BE2C (cell line): ENCODE results near the gene PPP2R5A.
A peak's percentile ranks its signal among the peaks of the same experiment; 100 is the strongest.

ENCODE experiments used
- DNase-seq: peaks from one replicate; pipeline ENCODE4 v3.0.0-alpha.2; 2020
- H3K27me3 ChIP-seq: fragments of 250-450 bp; sonication (Bioruptor Pico); 2 replicates; pipeline ENCODE4 v1.5.1; 2020; ENCODE audit warnings: mild to moderate bottlenecking
- H3K36me3 ChIP-seq: fragments of 250-450 bp; sonication (Bioruptor Pico); 2 replicates; pipeline ENCODE4 v1.5.1; 2020; ENCODE audit warnings: mild to moderate bottlenecking
- H3K4me1 ChIP-seq: fragments of 250-450 bp; sonication (Bioruptor Pico); 2 replicates; pipeline ENCODE4 v1.5.1; 2020
- H3K4me3 ChIP-seq: 2 replicates; pipeline ENCODE4 v1.5.1; 2011; ENCODE audit warnings: low read depth, low read length
- H3K9me3 ChIP-seq: fragments of 250-450 bp; sonication (Bioruptor Pico); 2 replicates; pipeline ENCODE4 v1.5.1; 2020
- TF ChIP-seq, protein P1 (sequence below): IDR thresholded peaks from 2 replicates; pipeline ENCODE4 v1.5.1; 2012; ENCODE audit warnings: mild to moderate bottlenecking, low read depth, low read length

The PPP2R5A gene

DNA sequence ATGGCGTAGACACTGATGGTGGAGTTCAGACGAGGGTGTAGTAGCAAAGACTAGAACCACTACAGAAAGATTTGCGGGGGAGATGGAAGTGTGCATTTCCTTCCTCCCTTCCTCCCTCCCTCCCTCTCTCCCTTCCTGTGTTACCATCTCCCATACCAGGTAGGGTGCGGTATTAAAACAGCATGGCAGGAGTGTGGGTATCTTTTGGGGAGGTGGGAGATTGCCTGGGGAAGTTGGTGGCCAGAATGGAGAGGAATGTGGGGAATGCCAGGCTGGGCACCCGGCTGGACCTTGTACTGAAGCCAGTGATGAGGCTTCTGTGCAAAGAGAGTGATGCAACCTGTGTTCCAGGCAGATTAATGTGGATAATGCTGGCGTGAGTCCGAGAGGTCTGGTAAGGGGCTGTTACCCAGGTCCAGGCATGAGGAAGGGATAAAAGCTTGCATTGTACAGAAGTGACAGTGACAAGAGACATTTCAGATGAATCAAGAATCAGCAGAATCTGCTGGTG lies 30.3 kb upstream of the PPP2R5A start:
- TF ChIP-seq, protein P1, sequence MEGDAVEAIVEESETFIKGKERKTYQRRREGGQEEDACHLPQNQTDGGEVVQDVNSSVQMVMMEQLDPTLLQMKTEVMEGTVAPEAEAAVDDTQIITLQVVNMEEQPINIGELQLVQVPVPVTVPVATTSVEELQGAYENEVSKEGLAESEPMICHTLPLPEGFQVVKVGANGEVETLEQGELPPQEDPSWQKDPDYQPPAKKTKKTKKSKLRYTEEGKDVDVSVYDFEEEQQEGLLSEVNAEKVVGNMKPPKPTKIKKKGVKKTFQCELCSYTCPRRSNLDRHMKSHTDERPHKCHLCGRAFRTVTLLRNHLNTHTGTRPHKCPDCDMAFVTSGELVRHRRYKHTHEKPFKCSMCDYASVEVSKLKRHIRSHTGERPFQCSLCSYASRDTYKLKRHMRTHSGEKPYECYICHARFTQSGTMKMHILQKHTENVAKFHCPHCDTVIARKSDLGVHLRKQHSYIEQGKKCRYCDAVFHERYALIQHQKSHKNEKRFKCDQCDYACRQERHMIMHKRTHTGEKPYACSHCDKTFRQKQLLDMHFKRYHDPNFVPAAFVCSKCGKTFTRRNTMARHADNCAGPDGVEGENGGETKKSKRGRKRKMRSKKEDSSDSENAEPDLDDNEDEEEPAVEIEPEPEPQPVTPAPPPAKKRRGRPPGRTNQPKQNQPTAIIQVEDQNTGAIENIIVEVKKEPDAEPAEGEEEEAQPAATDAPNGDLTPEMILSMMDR: no peak
- Histone ChIP-seq H3K4me3 (no peak overlapping the region), H3K9me3 (no peaks in the 10 kb centered on the region), H3K36me3 (no peaks in the 10 kb centered on the region), H3K4me1 (peaks cover 4% of the 10 kb centered on the region; the same call in 1 of the 2 replicates), H3K27me3 (no peaks in the 10 kb centered on the region)
- peak; percentile 75 for DNase-seq

DNA sequence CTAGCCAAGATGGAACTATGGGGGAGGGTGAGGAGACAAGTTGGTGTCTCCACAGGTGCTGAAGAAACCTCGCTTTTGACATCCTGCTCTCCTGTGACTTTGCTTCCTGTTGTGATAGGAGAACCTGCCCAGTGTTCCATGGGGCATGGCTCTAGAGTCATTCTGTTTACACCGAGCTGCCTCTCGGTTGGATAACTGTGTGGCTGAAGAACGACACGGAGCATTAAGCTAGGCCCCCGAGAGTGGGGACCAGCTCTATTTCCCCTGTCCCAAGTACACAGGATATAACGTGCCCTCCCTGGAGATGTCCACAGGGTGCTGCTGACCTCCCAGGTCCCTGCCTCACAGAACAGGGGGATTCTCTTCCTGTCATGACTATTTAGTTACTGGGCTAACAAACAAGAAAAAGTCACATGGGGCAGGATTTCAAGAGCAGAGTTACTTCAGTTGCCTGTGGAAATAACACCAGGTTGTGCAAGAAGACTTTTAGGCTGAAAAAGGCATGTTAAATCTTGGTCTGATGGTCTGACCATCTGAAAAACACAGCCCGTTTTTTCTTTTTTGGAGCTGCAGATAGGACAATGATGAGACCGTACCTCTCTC lies 29.4 kb upstream of the PPP2R5A start:
- H3K36me3 ChIP-seq: no peaks in the 10 kb centered on the region
- TF ChIP-seq, protein P1: no peak
- peaks cover 4% of the 10 kb centered on the region for H3K4me1 ChIP-seq
- H3K27me3 ChIP-seq: no peaks in the 10 kb centered on the region
- DNase-seq: no peak
- no peak overlapping the region for H3K4me3 ChIP-seq
- no peaks in the 10 kb centered on the region for H3K9me3 ChIP-seq

DNA sequence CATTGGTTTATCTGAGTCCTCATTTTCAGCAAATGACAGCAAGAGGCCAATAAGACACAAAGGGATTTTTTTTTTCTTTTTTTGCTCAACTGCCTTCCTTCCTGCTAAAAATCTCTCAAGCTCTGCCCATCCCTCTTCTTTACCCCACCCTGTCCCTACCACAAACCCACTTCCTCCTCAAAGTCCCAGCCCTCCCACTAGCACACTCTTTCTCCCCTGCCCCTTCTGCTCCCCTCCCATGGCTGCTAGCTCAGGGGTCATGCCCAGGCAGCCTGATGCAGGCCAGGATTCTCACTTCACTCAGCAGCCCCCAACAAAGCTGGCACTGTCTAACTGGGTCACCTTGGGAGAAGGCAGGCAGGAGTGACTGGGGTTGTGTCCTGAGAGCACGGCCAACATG lies 28.8 kb upstream of the PPP2R5A start:
- no peaks in the 10 kb centered on the region for H3K27me3 ChIP-seq
- peaks cover 4% of the 10 kb centered on the region for H3K4me1 ChIP-seq
- DNase-seq: no peak
- TF ChIP-seq, protein P1: no peak
- no peaks in the 10 kb centered on the region for H3K36me3 ChIP-seq
- no peak overlapping the region for H3K4me3 ChIP-seq
- no peaks in the 10 kb centered on the region for H3K9me3 ChIP-seq

DNA sequence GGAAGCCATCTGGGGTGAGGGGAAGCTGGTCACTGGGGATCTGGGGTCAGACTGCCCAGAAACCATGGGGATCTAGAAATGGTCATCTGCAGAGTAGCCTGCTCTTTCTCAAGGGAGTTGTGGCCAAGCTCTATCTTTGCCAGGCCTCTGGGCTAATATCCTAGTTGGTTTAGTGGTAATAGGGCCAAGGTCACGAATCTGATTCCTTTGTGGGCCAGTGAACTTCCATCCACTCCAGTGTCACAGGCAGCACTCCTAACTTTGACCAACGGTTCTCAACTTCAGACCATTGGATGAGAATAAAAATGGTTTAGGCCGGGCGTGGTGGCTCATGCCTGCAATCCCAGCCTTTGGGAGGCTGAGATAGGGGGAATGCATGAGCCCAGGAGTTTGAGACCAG lies 28.1 kb upstream of the PPP2R5A start:
- Histone ChIP-seq H3K36me3 (no peaks in the 10 kb centered on the region), H3K4me1 (peaks cover 4% of the 10 kb centered on the region), H3K27me3 (no peaks in the 10 kb centered on the region), H3K9me3 (no peaks in the 10 kb centered on the region), H3K4me3 (no peak overlapping the region)
- DNase-seq: no peak
- TF ChIP-seq, protein P1: no peak

DNA sequence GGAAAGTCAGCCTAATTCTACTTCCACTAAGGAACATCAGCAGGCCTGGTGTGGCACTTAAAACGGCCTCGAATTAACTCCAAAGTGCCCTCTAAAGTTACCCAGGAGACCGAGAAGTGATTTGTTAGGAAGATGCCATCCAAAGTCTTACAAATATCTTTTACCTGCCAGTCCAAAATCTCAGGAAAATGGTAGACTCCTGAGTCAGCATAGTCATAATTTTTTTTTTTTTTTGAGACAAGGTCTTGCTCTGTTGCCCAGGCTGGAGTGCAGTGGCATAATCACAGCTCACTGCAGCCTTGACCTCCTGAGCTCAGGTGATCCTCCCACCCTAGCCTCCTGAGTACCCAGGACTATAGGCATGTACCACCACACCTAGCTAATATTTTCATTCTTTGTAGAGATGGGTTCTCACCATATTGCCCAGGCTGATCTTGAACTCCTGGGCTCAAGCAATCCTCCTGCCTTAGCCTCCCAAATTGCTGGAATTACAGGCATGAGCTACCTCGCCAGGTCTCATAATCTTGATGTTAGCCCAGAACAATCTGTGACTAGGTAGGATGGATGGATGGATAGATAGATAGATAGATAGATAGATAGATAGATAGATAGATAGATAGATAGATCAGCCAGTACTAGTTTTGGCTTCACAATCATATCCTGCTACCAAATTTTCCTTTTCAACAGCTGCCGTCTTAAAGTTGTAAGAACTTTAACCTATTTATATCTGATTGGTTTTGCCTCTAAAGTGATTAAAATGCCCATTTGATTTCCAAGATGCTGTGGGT lies 25.3 kb upstream of the PPP2R5A start:
- Histone ChIP-seq H3K27me3 (no peaks in the 10 kb centered on the region), H3K36me3 (no peaks in the 10 kb centered on the region), H3K4me1 (peaks cover 4% of the 10 kb centered on the region), H3K9me3 (no peaks in the 10 kb centered on the region), H3K4me3 (no peak overlapping the region)
- no peak for DNase-seq
- TF ChIP-seq, protein P1: no peak
